ENCODE results near the gene MCRS1. TPM values are rescaled to one million over a fixed set of nuclear protein-coding genes. Genes with fewer than 3 reads are reported as not detected.

The MCRS1 gene
- total RNA-seq, 1 donor from 2014 or later, result 62.7 TPM

GRCh38 chr12:49559011-49559675, 8.8 kb downstream of the MCRS1 start:
- no peak for DNase-seq (ENCODE audit: low read depth)
- Histone ChIP-seq H3K4me3 (ENCODE audit: low read depth, low read length) (no peak overlapping the region), H3K36me3 (ENCODE audit: control insufficient read depth, insufficient read depth, low read length) (peaks cover 42% of the 10 kb centered on the region), H3K27me3 (ENCODE audit: control insufficient read depth, insufficient read depth, low read length) (no peaks in the 10 kb centered on the region)
- TF ChIP-seq CTCF (IDR thresholded peaks at IDR 0.05; ENCODE audit: insufficient read depth, low read length, severe bottlenecking), result no peak
- FAIRE-seq, result peak; percentile 18

GRCh38 chr12:49558526-49558925, 9.4 kb downstream of the MCRS1 start:
- Histone ChIP-seq H3K36me3 (ENCODE audit: control insufficient read depth, insufficient read depth, low read length) (peaks cover 41% of the 10 kb centered on the region), H3K27me3 (ENCODE audit: control insufficient read depth, insufficient read depth, low read length) (no peaks in the 10 kb centered on the region), H3K4me3 (ENCODE audit: low read depth, low read length) (no peak overlapping the region)
- FAIRE-seq (no peak), DNase-seq (ENCODE audit: low read depth) (no peak)
- TF ChIP-seq CTCF (IDR thresholded peaks at IDR 0.05; ENCODE audit: insufficient read depth, low read length, severe bottlenecking), result no peak

- H3K4me3 ChIP-seq (ENCODE audit: low read depth, low read length), result no peak overlapping the region
- FAIRE-seq (no peak), DNase-seq (ENCODE audit: low read depth) (no peak)
- H3K36me3 ChIP-seq (ENCODE audit: control insufficient read depth, insufficient read depth, low read length), result peaks cover 35% of the 10 kb centered on the region
- H3K27me3 ChIP-seq (ENCODE audit: control insufficient read depth, insufficient read depth, low read length), result no peaks in the 10 kb centered on the region
- peak; percentile 29 for TF ChIP-seq CTCF (IDR thresholded peaks at IDR 0.05; ENCODE audit: insufficient read depth, low read length, severe bottlenecking)
Observed at GRCh38 chr12:49557917-49558215, 10.1 kb downstream of the MCRS1 start.

- H3K4me3 ChIP-seq (ENCODE audit: low read depth, low read length), result no peak overlapping the region
- no peaks in the 10 kb centered on the region for H3K27me3 ChIP-seq (ENCODE audit: control insufficient read depth, insufficient read depth, low read length)
- FAIRE-seq (no peak), DNase-seq (ENCODE audit: low read depth) (no peak)
- H3K36me3 ChIP-seq (ENCODE audit: control insufficient read depth, insufficient read depth, low read length), result peaks cover 32% of the 10 kb centered on the region
- no peak for TF ChIP-seq CTCF (IDR thresholded peaks at IDR 0.05; ENCODE audit: insufficient read depth, low read length, severe bottlenecking)
Observed at GRCh38 chr12:49557187-49557916, 10.6 kb downstream of the MCRS1 start.

- H3K36me3 ChIP-seq (ENCODE audit: control insufficient read depth, insufficient read depth, low read length), result peaks cover 30% of the 10 kb centered on the region
- peak; percentile 7 for FAIRE-seq
- H3K27me3 ChIP-seq (ENCODE audit: control insufficient read depth, insufficient read depth, low read length), result no peaks in the 10 kb centered on the region
- TF ChIP-seq CTCF (IDR thresholded peaks at IDR 0.05; ENCODE audit: insufficient read depth, low read length, severe bottlenecking), result no peak
- no peak for DNase-seq (ENCODE audit: low read depth)
- H3K4me3 ChIP-seq (ENCODE audit: low read depth, low read length), result no peak overlapping the region
Observed at GRCh38 chr12:49556391-49557186, 11.4 kb downstream of the MCRS1 start.
